GM21360 (cell line): ENCODE data around the gene ELOB.
A peak's percentile ranks its signal among the peaks of the same experiment; 100 is the strongest.

Experiments
- ATAC-seq: cut with Tn5 transposase; IDR thresholded peaks from one replicate; pipeline ENCODE4 v1.9.1; 2021; ENCODE audit warnings: mild to moderate bottlenecking, moderate library complexity; ENCODE audit not compliant: unreplicated experiment

Gene ELOB

DNA sequence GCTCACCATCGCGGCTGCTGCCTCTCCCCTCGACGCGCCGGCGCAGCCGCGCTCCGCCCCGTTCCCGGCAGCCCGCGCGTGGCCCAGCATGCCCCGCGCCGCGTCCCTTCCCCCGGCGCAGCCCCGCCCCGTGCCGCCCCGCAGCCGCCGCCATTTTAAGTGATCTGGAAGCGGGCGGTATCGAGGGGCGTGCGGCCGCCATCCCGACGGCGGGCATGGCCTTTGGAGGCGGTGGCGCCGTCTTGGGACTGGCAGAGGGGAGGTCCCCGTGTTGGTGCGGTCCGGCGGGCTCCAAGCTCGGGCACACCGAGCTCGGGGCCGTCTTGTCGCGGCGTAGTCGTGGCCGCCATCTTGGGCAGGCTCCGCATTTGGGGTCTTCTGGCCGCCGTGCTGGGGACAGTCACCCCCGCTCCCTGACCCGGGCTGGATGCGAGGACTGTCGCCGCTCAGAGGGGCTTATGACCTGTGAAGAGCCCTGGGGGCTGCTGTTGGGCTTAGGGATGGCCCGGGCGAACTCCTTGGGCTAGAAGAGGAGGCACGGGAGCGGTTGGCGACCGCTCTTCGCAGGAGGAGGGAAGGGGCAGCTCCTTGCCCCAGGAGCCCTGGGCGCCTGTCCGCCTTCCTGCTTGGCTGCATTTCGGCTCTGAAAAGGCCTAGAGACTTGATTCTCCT lies at the start of gene ELOB:
Gene ELOB, minus strand, starts transcription at position 50 of the 672 bp plus-strand sequence. Its CDS starts 41 bp downstream, at position 9.
- peak; percentile 66 for ATAC-seq

- ATAC-seq, result no peak
These were observed 48.8 kb upstream of the ELOB start for GRCh38 chr16:2825906-2826305.

DNA sequence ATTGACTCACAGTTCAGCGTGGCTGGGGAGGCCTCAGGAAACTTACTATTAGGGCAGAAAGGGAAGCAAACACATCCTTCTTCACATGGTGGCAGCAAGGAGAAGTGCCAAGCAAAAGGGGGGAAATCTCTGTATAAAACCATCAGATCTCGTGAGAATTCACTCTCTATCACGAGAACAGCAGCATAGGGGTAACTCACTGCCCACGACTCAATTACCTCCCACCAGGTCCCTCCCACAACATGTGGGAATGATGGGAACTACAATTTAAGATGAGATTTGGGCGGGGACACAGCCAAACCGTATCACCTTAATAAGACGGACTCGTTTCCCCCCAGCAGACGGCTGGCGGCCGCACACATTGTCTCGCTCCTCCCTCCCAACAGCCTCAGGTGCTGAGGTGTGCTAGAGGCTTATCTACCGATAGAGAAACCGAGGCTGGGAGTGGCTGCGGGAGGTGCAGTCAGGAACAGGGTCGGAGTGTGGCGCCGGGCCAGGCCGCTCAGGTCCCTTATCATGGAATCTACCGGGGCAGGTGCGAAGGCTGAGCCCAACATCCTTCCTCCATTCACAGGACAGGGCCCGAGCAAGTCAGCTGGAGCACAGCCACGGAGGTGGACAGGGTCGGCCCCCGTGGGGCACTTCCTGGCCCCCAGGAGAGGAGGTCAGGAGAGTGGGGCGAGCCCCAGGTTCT lies 48.1 kb upstream of the ELOB start:
- no peak for ATAC-seq

- no peak for ATAC-seq
These were observed 47.5 kb upstream of the ELOB start for GRCh38 chr16:2824626-2825025.

GRCh38 chr16:2822496-2822895 lies 45.4 kb upstream of the ELOB start:
- no peak for ATAC-seq

DNA sequence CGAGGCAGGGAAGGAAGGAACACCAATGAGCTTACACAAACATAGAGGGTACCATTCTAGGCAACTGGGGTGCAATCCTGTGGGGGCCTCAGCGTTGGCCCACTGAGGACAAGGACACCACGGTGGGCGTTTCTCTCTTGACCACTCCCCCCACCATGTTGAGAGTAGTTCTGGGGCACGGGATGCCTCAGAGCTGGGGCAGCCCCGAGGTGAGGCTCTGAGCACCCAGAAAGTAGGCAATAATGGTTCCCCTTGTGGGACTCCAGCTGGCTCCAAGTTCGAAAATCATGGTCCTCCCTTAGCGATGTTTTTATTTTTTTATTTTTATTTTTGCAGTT lies 45.0 kb upstream of the ELOB start:
- ATAC-seq, result no peak

- ATAC-seq, result no peak
These were observed 44.5 kb upstream of the ELOB start for GRCh38 chr16:2821487-2822157.

DNA sequence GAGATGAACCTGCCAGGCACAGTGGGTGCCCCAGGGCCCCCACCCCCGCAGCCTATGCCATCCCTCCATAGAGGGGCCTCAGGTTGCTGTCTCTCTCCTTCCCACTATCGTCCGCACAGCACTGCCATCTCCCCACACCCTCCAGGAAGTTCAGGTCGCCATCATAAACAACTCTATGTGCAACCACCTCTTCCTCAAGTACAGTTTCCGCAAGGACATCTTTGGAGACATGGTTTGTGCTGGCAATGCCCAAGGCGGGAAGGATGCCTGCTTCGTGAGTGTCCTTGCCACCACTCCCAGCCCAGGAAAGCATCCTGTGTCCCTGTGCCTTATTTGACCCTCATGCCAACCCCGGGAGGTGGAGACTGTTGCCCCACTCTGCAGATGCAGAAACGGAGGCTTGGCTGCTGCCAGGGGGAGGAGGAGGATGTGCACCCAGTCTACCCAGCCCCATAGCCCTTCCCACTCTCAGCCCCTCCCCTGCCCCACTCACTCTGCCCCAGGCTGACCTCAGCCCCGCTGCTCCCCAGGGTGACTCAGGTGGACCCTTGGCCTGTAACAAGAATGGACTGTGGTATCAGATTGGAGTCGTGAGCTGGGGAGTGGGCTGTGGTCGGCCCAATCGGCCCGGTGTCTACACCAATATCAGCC lies 43.9 kb upstream of the ELOB start:
- no peak for ATAC-seq

- ATAC-seq, result no peak
These were observed 43.1 kb upstream of the ELOB start for GRCh38 chr16:2819939-2820835.

DNA sequence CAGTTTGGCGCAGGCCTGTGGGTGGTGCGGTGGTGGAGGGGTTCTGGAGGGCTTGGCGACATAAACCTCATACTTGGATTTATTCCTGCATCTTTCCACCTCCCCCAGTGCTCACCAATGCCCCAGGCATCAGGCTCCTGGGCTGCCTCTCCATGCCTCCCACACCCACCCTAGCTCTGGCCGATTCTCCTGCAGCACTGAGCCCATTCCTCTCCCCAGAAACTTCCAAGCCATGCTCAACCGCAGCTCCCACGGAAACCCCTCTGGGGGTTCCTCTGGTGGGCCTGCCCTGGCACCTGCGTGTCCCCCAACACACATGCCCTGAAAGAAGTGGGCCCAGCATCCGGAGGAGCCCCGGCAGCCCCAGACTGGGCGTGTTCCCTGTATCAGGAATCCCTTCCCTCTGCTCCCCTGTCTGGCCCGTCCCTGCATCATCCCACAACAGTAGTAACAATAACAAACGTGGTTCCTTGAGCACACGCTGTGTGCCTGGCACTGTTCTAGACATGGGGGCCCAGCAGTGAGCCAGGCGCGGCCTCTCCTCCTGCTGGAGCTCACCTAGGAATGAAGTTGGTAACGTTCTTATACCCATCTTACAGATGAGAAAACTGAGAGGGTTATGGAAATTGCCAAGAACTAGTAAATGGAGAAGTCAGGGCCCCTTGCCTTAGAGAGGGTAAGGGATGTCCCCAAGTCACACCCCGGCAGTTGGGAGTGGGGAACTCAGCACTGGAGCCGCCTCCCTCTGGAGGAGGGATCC lies 42.3 kb upstream of the ELOB start:
- ATAC-seq, result no peak

DNA sequence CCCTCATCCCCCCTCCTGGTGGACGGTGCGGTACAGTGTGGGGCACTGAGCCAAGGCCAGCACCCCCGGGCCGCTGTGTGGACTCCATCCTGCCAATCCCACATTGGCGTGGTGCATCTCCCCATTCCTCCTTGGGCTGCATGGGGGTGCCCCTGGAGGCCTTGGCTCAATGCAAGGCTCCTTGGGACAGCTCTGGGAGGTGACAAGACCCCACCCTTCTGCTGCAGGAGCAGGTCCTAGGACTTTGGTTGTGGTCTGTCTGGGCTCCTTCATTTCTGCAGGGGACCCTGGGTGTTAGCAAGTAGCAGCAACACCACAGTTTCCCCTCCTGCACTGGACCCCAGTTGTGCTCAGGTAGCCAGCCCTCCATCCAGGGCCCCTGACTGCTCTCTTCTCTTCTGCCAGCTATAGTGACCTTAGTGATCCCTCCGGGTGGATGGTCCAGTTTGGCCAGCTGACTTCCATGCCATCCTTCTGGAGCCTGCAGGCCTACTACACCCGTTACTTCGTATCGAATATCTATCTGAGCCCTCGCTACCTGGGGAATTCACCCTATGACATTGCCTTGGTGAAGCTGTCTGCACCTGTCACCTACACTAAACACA lies 41.3 kb upstream of the ELOB start:
- no peak for ATAC-seq

- no peak for ATAC-seq
These were observed 40.5 kb upstream of the ELOB start for GRCh38 chr16:2817340-2818271.

DNA sequence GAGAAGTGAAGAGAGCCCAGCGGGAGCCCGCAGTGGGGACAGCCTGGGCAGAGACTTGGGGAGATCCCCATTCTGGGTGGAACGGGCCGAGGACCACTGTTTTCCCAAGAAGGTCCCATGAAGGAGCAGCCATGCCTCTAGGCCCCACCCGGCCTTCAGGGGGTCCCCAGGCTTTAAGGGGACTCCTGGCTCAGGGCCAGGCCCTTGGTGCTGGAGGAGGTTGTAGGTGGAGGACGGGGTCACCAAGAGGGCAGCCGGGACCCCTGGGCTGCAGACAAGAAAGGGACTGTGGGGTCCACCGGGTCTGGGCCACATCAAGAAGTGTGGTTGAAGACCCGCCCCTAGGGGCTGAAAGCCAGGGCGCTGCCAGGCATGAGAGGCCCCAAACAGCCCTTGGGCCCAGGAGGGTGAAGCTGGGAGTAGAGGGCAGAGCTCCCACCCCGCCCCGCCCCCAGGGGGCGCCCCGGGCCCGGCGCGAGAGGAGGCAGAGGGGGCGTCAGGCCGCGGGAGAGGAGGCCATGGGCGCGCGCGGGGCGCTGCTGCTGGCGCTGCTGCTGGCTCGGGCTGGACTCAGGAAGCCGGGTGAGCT lies 39.8 kb upstream of the ELOB start, which contains the start of gene PRSS21:
Gene PRSS21, plus strand, starts transcription at position 487 of the 589 bp plus-strand sequence. Its CDS starts 32 bp downstream, at position 519.
- no peak for ATAC-seq

DNA sequence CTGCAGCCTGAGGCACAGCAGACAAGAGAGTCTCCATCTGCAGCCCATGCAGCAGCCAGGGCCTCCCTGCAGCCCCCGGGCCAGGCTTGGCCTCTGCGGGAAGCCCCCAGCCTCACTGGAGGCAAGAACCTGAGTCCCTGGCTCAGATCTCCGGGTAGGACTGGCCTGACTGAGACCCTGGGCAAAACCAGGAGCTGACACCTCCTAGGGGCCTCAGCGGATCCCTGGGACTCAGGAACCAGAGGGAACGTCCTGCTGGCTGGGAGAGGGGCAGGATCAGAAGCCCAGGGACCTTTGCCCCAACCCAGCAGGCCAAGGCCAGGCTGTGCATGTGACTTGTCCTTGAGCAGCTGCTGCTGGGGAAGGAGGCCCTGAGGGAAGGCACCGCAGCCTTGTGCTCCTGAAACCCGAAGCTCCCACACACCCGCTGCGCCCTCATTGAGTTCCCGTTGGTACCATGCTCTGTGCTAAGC lies 38.3 kb upstream of the ELOB start:
- no peak for ATAC-seq

DNA sequence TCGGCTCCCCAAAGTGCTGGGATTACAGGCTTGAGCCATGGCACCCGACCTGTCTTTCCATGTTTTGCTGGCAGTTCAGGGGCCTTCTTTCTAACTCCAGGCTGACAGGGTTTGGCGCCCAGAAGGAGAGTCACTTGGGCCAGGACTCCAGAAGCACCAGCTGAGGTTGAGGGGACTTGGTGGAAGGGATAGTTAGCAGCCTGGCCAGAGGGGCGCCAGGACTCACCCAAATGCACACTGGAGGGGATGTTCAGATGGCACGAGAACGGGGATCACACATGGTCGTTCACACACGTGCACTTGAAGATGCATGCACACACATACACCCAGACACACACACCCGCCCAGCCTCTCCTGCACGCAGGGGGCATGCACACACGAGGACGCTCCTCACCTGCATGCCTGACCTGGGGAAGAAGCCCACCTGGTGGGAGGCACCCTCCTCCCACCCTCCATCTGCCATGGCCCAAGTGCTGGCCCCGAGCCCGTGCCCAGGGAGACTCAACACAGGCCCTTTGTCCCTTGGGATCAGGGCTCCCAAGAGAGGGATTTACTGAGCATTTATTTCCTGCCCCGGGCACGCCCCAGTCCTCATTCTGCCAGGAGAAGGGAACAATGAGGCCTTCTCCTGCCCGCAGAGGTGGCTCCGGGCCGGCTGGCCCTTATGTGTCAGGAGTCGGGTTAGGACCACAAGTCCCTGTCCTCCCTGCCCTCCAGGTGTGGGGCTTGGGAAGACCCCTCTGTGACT lies 37.6 kb upstream of the ELOB start:
- no peak for ATAC-seq

- ATAC-seq, result no peak
These were observed 36.7 kb upstream of the ELOB start for GRCh38 chr16:2813771-2814221.
